Transverse colon (tissue), 4 donors: ENCODE measurements around the gene ZCCHC8. TPM values are rescaled to one million over a fixed set of nuclear protein-coding genes. Genes with fewer than 3 reads are reported as not detected.

Experiments used
- DNase-seq: peaks from one replicate; pipeline ENCODE4 v3.0.0-alpha.2; 2019
- H3K27ac ChIP-seq, 4 donors: fragments of 200-600 bp; sonication (generic); 2 replicates each; pipeline ENCODE4 v1.5.1; 2016 to 2018; ENCODE audit warnings: inconsistent platforms in 4 of 4
- H3K27me3 ChIP-seq: fragments of 200-600 bp; sonication (generic); 2 replicates; pipeline ENCODE4 v1.5.1; 2017; ENCODE audit warnings: inconsistent platforms
- H3K36me3 ChIP-seq, 4 donors: fragments of 200-600 bp; sonication (generic); 2 replicates each; pipeline ENCODE4 v1.5.1; 2017 to 2019; ENCODE audit warnings: inconsistent platforms in 4 of 4
- H3K4me1 ChIP-seq, 4 donors: fragments of 200-600 bp; sonication (generic); 2 replicates each; pipeline ENCODE4 v1.5.1; 2017 to 2020; ENCODE audit warnings: inconsistent platforms in 4 of 4
- H3K4me3 ChIP-seq, 4 donors: fragments of 200-600 bp; sonication (generic); 1 replicate in 1 of 4; 2 replicates in 3 of 4; pipeline versions ENCODE4 v1.5.1 to v1.6.1; 2017 to 2019; ENCODE audit warnings: inconsistent platforms in 4 of 4
- H3K9me3 ChIP-seq, 2 donors: fragments of 200-600 bp; sonication (generic); 2 replicates each; pipeline ENCODE4 v1.5.1; 2017 to 2019; ENCODE audit warnings: inconsistent platforms in 2 of 2
- EP300 ChIP-seq: sonication (generic); formaldehyde crosslinking; IDR thresholded peaks from one replicate; pipeline ENCODE4 v1.6.1; 2017; ENCODE audit warnings: antibody characterized with exemption, low read depth
- POLR2A ChIP-seq: fragments of 450-650 bp; IDR thresholded peaks from one replicate; pipeline ENCODE4 v1.6.1; 2016; ENCODE audit warnings: antibody characterized with exemption, mild to moderate bottlenecking, moderate library complexity
- POLR2AphosphoS5 ChIP-seq, 3 donors: sonication (generic); formaldehyde crosslinking; IDR thresholded peaks; one replicate each; pipeline ENCODE4 v1.6.1; 2016; ENCODE audit warnings: antibody characterized with exemption in 3 of 3
- WGBS, 2 donors: methylation state at CpG; one replicate each; pipeline ENCODE4 v1.1.5; 2018; ENCODE audit warnings: low coverage in 1 of 2; 5-methylcytosine and 5-hydroxymethylcytosine counted together
- in situ Hi-C, 4 donors: fragments of 200-750 bp; cut with MboI; loops; one replicate each; pipeline versions ENCODE4 v1.15.0 to v1.15.1; 2017; ENCODE audit warnings: low sequenced_read_pairs in 3 of 4, low pct_ligation_motif_present in 1 of 4, low pct_unique_long_range_greater_than_20kb in 1 of 4
- intact Hi-C: fragments of 100-400 bp; cut with DNase I; formaldehyde crosslinking; loops from one replicate; pipeline ENCODE4 v1.15.1; 2023; ENCODE audit warnings: low total_unique reads
- small RNA-seq, 4 donors: library from RNA; depleted of rRNA; stranded (forward); fragments of <200 nt; gene quantifications; one replicate each; pipeline ENCODE3, GENCODE V24; 2016
- total RNA-seq, 4 donors: library from RNA; depleted of rRNA; stranded (reverse); fragments of >200 nt; gene quantifications; one replicate each; pipeline ENCODE4 v1.1.0, GENCODE V29; 2016
- TF ChIP-seq, protein P1 (sequence below), 5 experiments: fragments of 200-600 bp in 3 of 5; fragments of 450-650 bp in 2 of 5; sonication (generic) in 3 of 5; IDR thresholded peaks; 1 replicate in 2 of 5; 2 replicates in 3 of 5; pipeline ENCODE4 v1.5.1; 2016 to 2017; ENCODE audit warnings: antibody characterized with exemption in 5 of 5, inconsistent platforms in 3 of 5, mild to moderate bottlenecking in 2 of 5, moderate library complexity in 1 of 5

ZCCHC8 gene
- total RNA-seq, 4 donors from 2014 or later = 15.9 to 28.4 (median 19.9) TPM

DNA sequence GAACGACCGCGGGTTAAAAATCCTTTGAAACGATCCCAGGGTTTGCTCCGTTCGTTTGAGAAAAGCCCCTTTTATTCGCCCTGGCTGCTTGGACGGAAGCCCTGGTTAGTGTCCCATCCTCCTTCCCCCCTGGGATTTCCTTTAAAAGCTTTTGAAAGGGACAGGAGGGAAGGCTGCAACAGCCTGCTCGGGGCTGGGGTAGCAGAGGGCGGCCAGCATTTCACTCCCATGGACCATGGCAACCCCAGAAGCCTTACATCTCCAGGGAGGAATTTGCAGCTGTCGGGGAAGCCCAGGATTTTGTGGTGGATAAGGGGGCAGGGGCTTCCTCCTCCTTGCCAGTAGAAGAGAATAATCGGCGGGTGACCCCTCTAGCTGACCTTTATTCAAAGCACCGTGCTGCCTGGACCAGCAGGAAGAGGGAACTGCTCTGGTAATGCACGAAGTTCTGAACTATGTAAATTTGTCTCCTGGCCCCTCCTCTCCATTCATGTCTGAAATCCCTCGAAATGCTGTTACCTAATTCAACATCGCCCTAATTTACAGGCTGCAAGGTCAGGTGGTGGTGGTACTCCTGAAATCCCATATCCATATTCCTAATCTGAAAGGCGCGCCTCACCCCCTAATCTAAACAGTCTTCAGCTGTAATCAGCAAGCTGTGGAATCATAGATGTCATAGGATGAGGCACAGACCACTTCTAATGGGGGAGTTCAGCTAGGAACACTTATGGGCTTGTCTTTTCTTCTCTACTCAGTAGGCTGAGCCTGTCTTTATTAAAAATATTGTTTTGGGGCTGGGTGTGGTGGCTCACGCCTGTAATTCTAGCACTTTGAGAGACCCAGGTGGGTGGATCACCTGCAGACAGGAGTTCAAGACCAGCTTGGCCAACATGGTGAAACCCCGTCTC is 77.2 kb downstream of the ZCCHC8 start:
- peak overlapping the region; percentile 46 to 98 (median 56) for H3K4me3 ChIP-seq
- peak overlapping the region; percentile 92 to 100 (median 100) for H3K27ac ChIP-seq
- in situ Hi-C loops (no loop called here), intact Hi-C loops (no loop called here)
- H3K27me3 ChIP-seq = no peaks in the 10 kb centered on the region
- peaks cover 21 to 37% (median 28%) of the 10 kb centered on the region in 4 donors for H3K4me1 ChIP-seq
- WGBS, 2 donors = 14% methylated on average over 21 of the region's 21 CpGs; no CpG with 5 or more reads in 1 of the 2 donors
- peak; percentile 31 for DNase-seq
- H3K9me3 ChIP-seq = no peaks in the 10 kb centered on the region
- TF ChIP-seq POLR2AphosphoS5 (IDR thresholded peaks at IDR 0.05) (peak in 2 of 3 donors; percentile 14 to 36), POLR2A (no peak), EP300 (no peak)
- TF ChIP-seq, protein P1, sequence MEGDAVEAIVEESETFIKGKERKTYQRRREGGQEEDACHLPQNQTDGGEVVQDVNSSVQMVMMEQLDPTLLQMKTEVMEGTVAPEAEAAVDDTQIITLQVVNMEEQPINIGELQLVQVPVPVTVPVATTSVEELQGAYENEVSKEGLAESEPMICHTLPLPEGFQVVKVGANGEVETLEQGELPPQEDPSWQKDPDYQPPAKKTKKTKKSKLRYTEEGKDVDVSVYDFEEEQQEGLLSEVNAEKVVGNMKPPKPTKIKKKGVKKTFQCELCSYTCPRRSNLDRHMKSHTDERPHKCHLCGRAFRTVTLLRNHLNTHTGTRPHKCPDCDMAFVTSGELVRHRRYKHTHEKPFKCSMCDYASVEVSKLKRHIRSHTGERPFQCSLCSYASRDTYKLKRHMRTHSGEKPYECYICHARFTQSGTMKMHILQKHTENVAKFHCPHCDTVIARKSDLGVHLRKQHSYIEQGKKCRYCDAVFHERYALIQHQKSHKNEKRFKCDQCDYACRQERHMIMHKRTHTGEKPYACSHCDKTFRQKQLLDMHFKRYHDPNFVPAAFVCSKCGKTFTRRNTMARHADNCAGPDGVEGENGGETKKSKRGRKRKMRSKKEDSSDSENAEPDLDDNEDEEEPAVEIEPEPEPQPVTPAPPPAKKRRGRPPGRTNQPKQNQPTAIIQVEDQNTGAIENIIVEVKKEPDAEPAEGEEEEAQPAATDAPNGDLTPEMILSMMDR (IDR thresholded peaks at IDR 0.05) = no peak
- H3K36me3 ChIP-seq = no peaks in the 10 kb centered on the region

DNA sequence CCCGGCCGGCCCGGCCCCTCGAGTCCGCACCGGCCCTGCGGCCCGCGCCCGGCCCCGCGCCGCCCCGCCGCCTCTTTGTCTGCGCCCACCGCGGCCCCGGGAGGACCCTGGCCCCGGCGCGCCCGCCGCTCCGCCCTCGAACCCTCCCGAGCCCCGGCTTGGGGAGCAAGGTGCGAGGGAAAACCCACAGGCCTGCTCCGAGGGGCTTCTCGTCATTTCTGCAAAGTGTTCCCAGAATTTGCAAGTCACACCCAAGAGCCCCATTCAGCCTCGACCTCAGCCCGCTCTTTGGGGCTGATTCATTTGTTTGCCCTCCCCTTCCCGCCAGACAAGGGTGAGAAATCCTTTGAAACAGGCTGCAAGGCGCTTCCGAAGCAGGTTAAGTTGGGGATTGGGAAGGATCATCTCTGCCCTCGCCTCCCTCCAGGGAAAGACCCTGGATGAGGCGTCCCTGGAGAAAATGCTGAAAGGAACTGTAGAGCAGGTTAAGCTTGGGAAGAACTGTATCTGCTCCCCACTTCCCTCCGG is 77.9 kb downstream of the ZCCHC8 start:
- Histone ChIP-seq H3K27ac (peak overlapping the region; percentile 92 to 100 (median 100)), H3K27me3 (no peaks in the 10 kb centered on the region), H3K9me3 (no peaks in the 10 kb centered on the region), H3K36me3 (no peaks in the 10 kb centered on the region), H3K4me1 (peaks cover 21 to 45% (median 34%) of the 10 kb centered on the region in 4 donors), H3K4me3 (peak overlapping the region; percentile 46 to 98 (median 56))
- 0% methylated on average over 30 of the region's 39 CpGs; no CpG with 5 or more reads in 1 of the 2 donors for WGBS, 2 donors
- peak in 1 of 3 donors; percentile 8 for TF ChIP-seq POLR2AphosphoS5 (IDR thresholded peaks at IDR 0.05)
- no peak for TF ChIP-seq EP300
- intact Hi-C loops = no loop called here
- in situ Hi-C loops = no loop called here
- DNase-seq = peak; percentile 39

DNA sequence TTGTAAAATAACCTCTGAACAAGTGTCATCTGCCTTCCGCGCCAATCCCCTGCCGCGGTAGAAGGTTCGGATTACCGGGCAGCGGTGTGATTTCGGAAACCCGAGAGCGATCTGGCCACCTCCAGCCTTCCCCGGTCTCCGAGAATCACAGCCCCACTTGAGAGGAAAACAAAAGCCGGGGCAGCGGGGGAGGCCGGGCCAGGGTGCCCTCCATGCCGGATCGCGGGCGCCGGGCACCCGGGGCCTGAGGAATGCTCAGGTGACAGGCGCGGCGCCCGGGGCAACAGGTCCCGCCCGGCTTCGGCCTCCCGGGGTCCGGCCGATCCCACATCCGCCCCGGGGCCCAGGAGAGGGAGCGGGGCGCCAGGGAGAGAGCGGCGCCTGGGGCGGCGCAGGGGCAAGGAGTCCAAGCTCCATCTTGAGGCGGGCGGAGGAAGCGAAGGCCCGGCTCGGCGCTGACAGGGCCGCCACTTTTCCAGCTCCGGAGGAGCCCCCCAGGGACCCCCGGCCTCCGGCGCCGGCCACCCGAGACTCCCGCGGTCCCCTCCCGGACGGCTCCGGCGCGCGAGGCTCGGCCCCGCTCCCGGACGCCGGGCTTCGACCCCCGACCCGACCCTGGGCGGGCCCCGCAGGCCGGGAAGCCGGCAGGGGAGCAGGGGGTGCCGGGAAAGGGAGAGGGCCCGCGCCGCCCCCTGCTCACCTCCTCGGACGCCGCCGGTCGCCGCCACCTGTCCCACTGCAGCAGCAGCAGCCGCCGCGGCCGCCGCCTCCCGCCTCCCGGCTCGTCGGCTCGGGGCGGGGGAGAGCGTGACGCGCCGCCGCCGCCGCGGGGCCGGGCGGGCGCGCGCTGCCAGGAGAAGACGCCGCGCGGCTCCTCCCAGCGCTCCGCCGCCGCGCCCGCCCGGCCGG is 78.7 kb downstream of the ZCCHC8 start, which contains the start of gene CLIP1:
CLIP1 (minus strand) TSS at position 849 of the 909 bp plus-strand sequence. CDS start 42,217 bp downstream, outside the sequence.
- TF ChIP-seq, protein P1 (IDR thresholded peaks at IDR 0.05) = peak in 4 of 5 experiments; percentile 26 to 48 (median 39)
- TF ChIP-seq EP300 (no peak), POLR2AphosphoS5 (IDR thresholded peaks at IDR 0.05) (peak in 2 of 3 donors; percentile 64 to 76), POLR2A (peak; percentile 40)
- 1% methylated on average over 23 of the region's 118 CpGs; no CpG with 5 or more reads in 1 of the 2 donors for WGBS, 2 donors

More for the DNA sequence above, 78.7 kb downstream of the ZCCHC8 start, which contains the start of gene CLIP1:
- DNase-seq = peak; percentile 70
- in situ Hi-C loops = no loop called here
- Histone ChIP-seq H3K4me3 (peak within 1 kb of the TSS; percentile 80 to 100 (median 98)), H3K27me3 (no peaks in the 10 kb centered on the region), H3K27ac (peak within 1 kb of the TSS; percentile 97 to 100 (median 100)), H3K9me3 (no peaks in the 10 kb centered on the region), H3K4me1 (peaks cover 21 to 47% (median 36%) of the 10 kb centered on the region in 4 donors), H3K36me3 (no peaks in the 10 kb centered on the region)
- intact Hi-C loops = no loop called here

Small RNA genes lying within 50 kb of the gene (small RNA-seq; reads per million reads assigned to genes)
- gene RF00411 = 0 to 0.28 (median 0) reads per million in 4 donors

Other genes starting within 250 kb of the ZCCHC8 start
- 10 to 100 TPM in 3 of 4 donors, 1 to 10 TPM in 1; 2.2 to 18.7 (median 16.3) TPM for gene VPS33A, start 234.4 kb downstream of the ZCCHC8 start, total RNA-seq
- 100 to 1,000 TPM in 1 of 4 donors, 10 to 100 TPM in 3; 49.2 to 111 (median 88.6) TPM for gene CLIP1, start 78.3 kb downstream of the ZCCHC8 start, total RNA-seq
- gene RSRC2, start 26.0 kb upstream of the ZCCHC8 start, total RNA-seq = 100 to 1,000 TPM in 2 of 4 donors, 10 to 100 TPM in 2; 73.4 to 251 (median 99.7) TPM
- gene KNTC1, start 26.3 kb upstream of the ZCCHC8 start, total RNA-seq = 10 to 100 TPM; 10.6 to 79.4 (median 23.1) TPM
- under 1 TPM in 1 of 4 donors, not detected in 3; 0.27 TPM for gene HCAR2, start 202.4 kb upstream of the ZCCHC8 start, total RNA-seq
- not detected for gene HCAR3, start 215.9 kb upstream of the ZCCHC8 start, total RNA-seq
- under 1 TPM in 1 of 4 donors, not detected in 3; 0.16 TPM for gene HCAR1, start 229.9 kb upstream of the ZCCHC8 start, total RNA-seq